ENCODE measurements around the gene PYGB.

GRCh38 chr20:25309395-25310267 is 61.7 kb downstream of the PYGB start:
- TF ChIP-seq YY1 (IDR thresholded peaks at IDR 0.05; ENCODE audit: insufficient read depth, insufficient read length) (no peak), SUZ12 (IDR thresholded peaks at IDR 0.05; ENCODE audit: extremely low read depth, insufficient read depth, insufficient read length) (no peak), ZNF274 (IDR thresholded peaks at IDR 0.05; ENCODE audit: low read depth, low read length) (no peak)

Measured in NT2/D1 (cell line).